ENCODE results near the gene TTC28.
A peak's percentile ranks its signal among the peaks of the same experiment; 100 is the strongest.

TTC28 gene

DNA sequence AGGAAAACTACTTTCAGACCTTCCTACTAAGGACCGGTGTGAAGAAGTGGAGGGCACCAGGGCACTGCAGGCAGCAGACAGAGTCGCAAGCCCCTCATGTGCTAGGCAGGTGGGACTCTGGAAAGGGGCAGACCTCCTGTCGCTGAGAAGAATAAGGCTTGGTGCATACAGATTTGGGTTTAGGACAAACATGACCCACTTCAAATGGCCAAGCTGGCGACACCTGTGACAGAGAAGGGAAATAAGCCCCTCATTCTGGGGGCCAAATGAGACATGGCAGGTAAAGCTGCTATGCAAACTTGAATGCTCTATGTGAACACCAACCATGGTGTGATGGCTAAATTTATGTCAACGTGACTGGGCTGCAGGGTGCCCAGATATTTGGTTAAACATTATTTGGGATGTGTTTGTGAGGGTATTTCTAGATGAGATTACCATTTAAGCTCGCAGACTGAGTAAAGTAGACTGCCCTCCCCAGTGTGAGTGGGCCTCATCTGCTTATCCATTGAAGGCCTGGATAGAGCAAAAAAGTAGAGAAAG, 648.2 kb downstream of the TTC28 start:
- no peak for DNase-seq

GRCh38 chr22:28030473-28030872, 649.2 kb downstream of the TTC28 start:
- DNase-seq: no peak

GRCh38 chr22:28029956-28030355, 649.7 kb downstream of the TTC28 start:
- no peak for DNase-seq

DNA sequence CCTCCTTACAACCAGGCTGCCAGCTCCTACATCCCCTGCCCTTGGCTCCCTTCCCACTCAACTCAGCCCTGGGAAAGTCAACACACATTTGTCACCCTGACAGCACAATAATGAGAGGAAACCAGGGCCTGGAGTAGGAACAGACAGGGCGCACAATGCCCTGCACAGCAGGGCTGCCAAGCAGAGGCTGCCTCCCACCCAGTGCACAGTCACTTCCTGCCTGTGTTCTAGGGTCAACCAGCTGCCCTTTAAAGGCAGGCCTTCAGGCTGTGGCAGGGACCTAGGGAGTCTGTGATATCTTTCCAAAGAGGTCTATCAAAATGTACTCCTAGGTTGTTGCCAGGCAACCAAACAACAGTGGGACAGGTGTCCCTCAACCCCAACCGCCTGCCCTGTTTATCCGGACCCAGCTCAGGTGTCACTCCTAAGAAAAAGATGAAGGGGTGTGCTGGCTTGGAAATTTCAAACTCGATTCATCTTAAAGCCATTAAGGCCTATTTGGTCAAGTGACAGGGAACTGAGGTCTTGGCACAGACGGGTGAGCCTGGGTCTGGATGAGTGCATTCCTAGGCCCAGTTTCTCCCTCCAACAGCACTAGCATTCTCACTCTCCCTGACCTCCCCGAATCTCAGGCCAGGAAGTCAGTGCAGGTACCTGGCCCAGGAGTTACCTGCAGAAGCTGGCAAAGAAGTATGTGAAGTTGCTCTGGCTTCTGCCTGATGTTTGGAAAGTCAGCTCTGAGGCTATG, 650.3 kb downstream of the TTC28 start:
- DNase-seq: peak; percentile 95

GRCh38 chr22:28027453-28028448, 651.9 kb downstream of the TTC28 start:
- no peak for DNase-seq

GRCh38 chr22:28025866-28026575, 653.6 kb downstream of the TTC28 start:
- DNase-seq: no peak

DNA sequence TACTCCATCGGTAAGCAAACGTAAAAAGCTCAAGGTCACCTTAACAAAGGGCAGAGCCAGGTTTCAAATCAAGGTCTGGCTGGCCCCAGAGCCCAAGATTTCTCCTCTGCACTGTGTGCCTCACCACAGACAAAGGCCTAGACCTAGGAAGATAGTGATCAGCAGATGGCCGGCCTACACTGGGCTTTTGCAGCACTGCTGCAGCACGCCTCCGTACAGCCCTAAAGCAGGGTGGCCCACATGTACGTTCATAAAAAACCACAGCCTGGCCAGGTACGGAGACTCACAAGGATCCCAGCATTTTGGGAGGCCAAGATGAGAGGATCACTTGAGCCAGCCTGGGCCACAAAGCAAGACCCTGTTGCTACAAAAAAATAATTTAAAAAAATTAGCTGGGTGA, 654.3 kb downstream of the TTC28 start:
- DNase-seq: no peak

DNA sequence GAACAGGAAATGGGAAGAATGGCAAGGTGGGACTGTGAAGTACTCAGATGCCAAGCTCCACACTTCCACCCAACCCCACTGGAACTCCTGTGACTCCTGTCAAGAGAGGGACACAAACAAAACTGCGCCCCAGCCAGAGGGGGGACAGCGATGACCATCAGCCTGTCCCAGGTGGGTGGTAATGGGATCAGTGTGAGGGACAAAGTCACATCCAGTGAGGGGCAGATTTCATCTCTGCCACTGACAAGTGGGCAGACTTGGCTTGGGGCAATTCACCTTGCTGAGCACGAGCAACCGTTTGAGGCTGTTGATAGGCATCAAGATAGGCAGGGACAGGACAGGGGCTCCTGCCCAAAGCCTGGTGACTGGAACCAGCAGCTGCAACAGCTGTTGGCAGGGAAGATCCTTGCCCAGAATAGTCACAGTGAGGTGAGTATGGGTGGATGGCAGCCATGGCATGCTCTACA, 655.2 kb downstream of the TTC28 start:
- DNase-seq: no peak

DNA sequence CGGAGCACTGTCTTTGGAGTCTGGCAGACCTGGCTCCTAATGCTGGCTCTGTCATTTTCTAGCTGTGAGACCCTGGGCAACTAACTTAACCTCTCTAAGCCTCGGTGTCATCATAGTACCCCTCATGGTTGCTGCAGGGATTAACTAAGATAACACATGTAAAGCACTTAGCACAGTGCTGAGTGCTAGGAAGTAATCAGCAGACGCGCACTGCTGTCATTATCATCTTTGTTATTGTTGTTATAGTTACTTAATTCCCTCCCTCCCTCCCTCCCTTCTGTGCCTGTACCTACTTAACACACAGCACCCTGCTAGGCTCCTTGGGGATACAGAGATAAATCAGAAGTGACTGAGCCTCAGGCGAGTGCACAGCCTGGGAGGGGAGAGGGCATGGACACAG, 655.9 kb downstream of the TTC28 start:
- no peak for DNase-seq

DNA sequence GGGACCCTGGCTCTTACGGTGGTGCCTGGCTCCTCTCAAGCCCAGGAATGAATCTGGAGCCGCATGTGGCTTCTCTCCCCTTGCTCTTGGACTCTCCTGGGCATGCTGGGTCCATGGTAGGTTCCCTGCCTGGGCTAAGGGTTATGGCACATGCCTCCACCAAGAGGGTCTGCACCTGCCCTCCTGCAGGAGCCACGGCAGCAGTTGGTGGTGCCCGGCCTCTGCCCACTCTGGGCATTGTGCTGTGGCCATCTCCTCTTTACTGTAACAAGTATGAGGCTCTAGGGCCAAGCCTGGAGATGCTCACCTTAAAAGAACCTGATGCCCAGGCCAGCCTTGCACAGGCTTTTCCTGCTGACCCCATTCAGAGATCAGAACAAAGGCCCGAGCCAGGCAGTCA, 656.6 kb downstream of the TTC28 start:
- DNase-seq: no peak

DNA sequence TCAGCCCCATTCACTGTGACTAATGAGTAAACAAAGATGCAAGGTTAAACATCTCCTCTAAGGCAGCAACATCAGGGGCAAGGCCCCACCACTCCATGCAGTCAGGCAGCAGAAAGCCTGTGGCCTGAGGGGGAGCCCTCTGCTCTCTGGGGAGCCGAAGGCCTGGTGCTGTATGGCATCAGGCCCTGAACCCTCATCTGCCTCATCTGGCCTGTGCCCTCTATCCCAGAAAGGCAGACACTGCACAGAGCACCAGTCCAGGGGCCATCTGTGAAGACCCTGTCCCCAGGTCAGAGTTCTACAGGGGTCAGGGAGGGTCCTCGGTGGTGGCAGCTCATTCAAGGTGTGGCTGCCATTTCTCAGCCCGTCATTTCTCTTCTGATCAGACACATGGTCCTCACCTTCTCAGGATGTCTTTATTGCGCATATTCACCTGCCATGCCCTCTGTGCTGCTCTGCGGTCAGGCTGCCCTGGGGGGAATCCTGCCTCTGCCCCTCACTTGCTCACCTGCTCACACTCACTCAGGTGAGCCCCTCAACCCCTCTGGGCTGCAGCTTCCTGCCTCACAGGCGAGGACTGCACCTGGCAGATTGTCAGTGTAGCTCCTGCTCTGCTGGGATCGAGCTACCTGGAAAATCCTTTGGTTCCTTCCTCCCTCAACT, 657.5 kb downstream of the TTC28 start:
- DNase-seq: no peak

- no peak for DNase-seq
Measured at GRCh38 chr22:28021116-28021997, 658.3 kb downstream of the TTC28 start.

GRCh38 chr22:28019881-28020861, 659.5 kb downstream of the TTC28 start:
- DNase-seq: peak; percentile 46

- no peak for DNase-seq
Measured at GRCh38 chr22:28019360-28019759, 660.3 kb downstream of the TTC28 start.

DNA sequence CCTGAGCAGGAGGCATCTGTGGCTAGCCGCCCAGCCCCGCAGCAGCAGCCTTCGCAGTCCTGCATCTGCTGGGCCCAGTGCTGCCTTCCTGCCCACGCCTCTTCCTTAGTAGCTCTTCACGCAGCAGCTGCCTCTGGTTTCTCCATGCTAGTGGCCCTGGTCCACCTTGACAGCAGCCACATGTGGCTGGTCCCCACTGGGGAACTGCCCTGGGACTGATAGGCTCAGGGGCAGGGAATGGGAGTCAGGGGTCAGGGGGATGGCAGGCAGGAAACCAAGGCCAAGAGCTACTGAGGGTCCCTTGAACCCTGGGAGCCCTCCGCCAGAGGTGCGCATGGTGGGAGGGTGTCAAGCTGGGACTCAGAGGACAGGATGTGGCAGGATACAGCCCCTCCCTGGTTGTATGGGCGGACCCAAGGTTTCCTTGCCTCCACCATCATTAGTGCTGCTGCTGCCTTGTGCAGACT, 661.1 kb downstream of the TTC28 start:
- DNase-seq: no peak

DNA sequence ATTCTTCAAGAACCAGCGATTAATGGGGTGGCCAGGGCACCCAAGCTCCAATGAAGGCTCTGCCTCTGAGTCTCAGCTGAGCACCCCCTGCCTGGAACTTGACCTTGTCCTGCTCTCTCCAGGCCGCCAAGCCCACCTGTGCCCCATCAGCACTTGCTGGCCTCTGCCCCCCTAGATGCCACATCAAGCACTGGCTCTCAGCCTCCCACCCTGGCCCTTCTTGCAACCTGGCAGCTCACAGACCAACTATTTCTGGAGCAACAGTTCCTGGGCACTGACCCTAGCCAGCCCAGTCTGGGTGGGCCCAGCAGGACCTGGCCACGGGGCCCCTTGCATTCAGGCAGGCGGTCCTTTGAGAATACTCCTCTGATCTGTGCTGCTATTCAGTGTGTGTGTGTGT, 661.8 kb downstream of the TTC28 start:
- DNase-seq: no peak

DNA sequence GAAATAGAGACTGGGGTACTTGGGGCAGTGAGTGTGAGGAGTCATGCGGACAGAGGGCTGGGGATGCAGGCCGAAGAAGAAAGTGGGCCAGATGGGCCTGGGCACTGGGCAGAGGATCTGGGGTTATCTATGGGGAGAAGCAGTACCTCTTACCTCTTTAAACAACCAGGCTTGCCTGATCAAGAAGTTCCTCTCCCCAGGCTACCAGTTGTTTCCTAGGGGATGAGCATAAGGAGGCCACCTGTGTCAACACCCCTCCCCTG, 662.2 kb downstream of the TTC28 start:
- no peak for DNase-seq

DNA sequence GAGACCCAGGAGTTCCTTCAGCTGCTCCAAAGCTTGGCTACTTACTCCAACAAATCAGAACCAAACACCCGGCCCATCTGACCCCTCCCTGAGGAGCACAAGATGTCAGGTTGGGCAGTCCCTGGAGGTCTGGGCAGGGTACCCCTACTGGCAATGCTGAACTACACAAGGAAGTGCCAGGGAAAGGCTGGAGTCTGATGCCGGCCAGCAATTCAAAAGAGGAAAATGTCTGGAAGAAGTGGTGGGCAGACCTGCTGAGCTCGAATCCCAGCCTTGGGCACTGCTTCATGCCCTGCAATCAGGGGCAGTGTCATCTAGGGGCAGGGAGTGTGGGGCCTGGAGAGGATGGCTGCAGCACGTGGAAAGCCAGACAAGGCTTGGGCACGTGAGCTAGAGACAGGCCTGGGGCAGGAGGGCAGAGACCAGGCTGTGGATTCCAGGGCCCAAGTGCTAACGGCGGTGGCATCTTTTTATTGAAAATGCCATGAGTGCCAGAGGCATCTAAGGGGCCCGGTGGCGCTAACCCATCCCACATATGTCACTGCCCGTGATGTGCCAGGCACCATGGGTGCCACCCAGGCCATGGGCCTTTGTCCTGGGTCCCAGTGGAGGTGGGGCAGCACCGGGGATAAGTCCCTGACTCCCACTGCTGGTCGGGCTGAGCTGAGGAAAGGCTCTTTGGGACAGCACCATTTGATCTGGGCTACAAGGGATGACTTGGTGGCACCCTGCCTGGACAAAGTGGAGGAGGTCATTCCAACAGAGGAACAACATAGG, 662.7 kb downstream of the TTC28 start:
- DNase-seq: no peak
